Stimulated activated CD8-positive, alpha-beta memory T cell treated with anti-CD3 and anti-CD28 coated beads, Interleukin-12 subunit alpha, Interleukin-12 subunit beta, amount 100 ng/mL, for 24 hours (primary cell): ENCODE data around the gene RIN1.
"Not testable (repeated sequence)": the region's sequence is repeated elsewhere in the genome, so short reads cannot be mapped to it uniquely, and the experiment has no call there.

Experiments used
- DNase-seq: peaks from one replicate; pipeline ENCODE4 v3.0.0-alpha.2; 2020; ENCODE audit errors: extremely low read depth

The RIN1 gene

DNA sequence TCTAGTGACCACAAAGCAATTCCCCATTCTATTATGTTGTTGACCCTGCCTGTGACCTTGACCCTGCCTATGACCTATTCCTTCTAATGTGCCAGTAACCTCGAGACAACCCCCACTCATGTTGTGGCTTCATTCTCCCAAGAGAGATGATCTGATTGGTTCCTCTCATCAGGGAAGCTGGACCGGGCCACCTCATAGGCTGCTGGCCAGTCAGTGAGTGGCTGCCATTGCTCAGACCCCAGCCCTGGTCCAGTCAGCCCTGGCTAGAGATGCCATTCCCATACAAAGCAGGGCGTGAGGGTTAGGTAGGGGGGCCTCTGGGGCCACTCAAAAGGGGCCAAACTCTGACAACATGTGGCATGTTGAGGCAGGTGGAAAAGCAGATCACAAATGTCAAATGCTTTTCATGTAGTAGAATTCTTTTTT, 23.4 kb upstream of the RIN1 start:
- DNase-seq: no peak

GRCh38 chr11:66350560-66351235, 14.5 kb upstream of the RIN1 start:
- DNase-seq: not testable (repeated sequence)

- DNase-seq: no peak
Observed at GRCh38 chr11:66349084-66349386, 12.8 kb upstream of the RIN1 start.

- peak; percentile 57 for DNase-seq
Observed at GRCh38 chr11:66347425-66348276, 11.4 kb upstream of the RIN1 start, which contains the start of gene B4GAT1. B4GAT1 (minus strand) TSS chr11:66347629; CDS start chr11:66347545, 84 bp downstream.

- no peak for DNase-seq
Observed at GRCh38 chr11:66346476-66347424, 10.5 kb upstream of the RIN1 start.

DNA sequence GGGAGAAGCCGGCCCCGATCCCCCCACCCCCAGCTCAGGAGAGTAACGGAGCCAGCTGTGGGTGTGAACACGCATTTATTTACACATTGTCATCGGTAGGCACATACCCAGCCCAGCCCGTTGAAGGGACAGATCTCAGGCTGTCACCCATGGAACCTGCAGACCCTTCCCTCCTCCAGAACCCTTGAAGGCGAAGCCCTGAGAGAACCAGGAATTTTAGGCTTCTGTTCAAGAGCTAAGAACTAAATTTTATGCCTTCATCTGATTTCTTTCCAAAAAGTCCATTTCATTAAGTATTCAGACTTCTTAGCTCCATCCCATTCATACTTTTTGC, 9.0 kb upstream of the RIN1 start:
- DNase-seq: no peak

- peak; percentile 97 for DNase-seq
Observed at GRCh38 chr11:66344550-66345315, 8.5 kb upstream of the RIN1 start, which contains the start of gene BRMS1. BRMS1 (minus strand) TSS chr11:66345104; CDS start chr11:66342234, 2,870 bp downstream.

GRCh38 chr11:66343176-66343575, 6.9 kb upstream of the RIN1 start:
- DNase-seq: no peak

- DNase-seq: no peak
Observed at GRCh38 chr11:66341502-66342126, 5.4 kb upstream of the RIN1 start.

DNA sequence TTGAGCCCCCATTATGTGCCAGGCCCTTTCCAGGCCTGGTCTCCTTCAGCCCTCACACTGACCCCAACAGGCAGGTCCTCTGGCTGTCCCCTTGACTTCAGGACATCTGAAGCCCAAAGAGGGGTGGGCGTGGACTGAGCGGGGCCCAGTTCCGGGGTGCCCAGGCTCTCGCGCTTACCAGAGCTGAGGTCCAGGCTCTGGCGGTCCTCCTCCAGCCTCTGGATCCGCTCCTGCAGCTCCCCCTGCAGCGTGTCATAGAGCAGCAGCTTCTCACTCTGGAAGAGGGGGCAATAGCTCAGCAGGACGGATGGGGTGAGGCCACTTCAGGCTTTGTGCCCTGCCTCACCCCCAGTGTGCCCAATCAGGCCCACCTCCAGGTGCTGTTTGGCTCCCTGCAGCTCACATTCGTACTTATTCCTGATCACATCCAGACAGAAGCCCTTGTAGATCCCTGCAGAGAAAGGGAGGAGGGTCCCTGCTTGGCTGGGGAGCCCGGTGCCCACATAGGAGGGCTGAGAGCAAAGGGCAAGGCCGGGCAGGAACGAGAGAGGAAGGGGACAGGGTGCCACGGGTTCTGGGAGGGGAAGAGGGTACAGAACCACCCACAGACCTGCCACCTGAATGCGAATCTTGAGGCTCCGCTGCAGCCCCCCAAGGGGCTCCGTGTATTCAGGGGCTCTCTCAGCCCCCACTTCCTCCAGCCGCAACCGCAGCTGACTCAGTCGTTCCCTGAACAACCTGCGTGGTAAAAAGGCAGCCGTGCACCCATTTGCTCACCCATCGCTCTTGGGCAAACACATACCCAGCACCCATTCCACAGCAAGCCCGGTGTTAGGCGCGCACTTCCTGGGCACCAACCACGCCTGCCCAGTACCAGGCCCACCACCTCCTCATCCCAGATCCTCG, 4.6 kb upstream of the RIN1 start:
- no peak for DNase-seq

- DNase-seq: no peak
Observed at GRCh38 chr11:66339686-66340483, 3.7 kb upstream of the RIN1 start.

DNA sequence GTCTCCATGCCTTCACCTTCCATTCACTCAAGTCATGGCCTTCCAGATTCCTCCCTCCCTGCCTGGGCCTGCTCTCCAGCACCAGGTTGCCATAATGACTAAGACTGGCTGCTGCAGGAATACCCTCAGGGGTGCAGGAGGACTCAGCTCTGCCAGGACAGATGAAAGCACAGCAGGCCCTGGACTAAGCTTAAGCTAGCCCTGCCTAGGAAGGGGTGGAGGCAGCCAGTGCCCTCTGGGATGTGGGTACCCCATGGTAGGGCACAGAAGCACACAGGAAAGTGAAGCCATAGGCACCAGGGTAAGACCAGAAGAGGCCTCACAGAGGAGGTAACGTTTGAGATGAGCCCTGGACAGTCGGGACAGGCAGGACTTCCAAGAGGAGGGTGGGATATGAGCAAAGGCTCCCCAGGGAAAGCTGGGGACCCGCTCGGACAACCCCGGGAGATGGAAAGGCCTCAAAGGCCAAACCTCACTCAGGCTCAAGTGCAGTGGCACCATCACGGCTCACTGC, 3.0 kb upstream of the RIN1 start:
- no peak for DNase-seq

DNA sequence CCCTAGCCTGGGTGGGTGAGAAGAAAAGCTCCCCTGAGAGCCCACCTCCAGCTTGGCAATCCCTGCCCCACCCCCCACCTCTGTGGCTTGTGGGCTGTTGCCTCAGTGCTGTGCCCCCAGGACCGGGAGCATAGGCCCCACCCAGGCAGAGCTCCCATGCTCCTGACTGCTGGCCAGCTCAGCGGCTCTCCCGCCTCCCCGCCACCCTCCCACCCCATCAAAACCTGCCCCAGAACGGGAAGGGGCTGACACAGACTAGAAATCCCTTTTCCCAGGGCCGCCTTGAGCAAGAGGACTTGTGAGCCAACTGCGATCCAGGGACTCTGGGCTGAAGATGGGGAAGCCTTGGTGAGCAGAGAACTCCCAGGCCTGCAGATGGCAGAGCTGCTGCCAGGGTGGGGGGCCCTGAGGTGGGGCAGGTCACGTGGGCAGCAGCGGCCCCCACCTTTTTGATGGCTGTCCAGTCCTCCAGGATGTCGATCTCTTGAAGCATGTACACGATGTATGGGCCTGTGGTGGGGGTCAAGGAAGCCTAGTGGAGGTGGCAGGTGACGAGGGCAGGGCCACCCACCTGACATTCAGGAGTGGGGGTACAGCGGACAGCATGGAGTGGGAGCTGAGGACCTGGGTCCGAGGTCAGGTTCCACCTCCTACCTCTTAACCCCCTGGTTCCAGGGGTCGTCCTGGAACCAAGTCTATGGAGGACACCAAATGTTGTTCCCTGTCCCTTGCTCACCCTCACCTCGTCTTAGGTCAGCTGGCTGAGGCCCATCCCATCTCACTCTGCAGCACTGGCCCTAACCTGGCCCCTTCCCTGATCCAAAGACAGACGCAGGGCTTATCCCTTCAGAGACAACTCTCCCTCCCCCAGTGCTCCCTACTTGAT, 2.3 kb upstream of the RIN1 start:
- DNase-seq: no peak

DNA sequence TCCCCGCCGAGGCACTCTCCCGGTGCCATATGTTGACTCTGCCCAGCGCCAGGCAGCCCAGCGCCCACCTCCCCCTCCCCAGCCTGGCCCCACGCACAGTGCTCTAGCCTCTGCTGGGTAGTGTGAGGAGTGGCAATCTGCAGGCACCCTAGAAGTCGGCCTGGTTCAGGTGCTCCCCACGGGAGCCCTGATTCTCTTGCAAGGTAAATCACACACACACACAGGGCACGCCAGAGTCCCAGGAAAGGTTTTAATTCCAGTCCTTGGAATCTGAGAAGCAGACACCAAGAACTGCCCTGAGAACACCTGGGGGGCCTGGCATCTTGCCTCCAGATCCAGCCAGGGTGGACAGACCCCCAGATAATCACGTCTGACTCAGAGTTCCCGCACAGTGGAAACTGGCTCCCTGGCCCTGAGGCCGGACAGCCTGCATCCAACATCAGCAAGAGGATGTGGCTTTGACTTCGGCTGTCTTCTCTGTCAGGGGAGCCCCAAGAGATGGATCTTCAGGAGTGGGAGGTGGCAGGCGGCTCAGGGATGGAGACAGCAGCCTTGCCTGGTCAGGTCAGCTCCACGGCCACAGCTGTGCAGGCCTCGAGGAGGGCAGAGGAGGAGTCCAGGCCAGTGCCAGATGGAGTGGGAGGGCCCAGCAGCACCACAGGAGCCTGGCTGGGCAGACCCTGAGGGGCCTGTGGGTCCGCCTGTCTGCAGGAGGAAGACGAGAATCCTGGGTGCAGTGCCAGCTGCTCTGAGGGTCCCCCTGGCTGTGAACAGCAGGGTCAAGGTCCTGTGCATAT, 1.1 kb upstream of the RIN1 start:
- no peak for DNase-seq

GRCh38 chr11:66335531-66336233, 552 bp downstream of the RIN1 start:
- no peak for DNase-seq
